Suprapubic skin (tissue), 4 donors: ENCODE measurements around the gene LRRC8C. TPM values are rescaled to one million over a fixed set of nuclear protein-coding genes. Genes with fewer than 3 reads are reported as not detected.

Experiments used
- DNase-seq, 2 donors: peaks; one replicate each; pipeline ENCODE4 v3.0.0-alpha.2; 2019; ENCODE audit warnings: low spot score in 2 of 2
- H3K27ac ChIP-seq: fragments of 200-600 bp; sonication (generic); one replicate; pipeline ENCODE4 v1.5.1; 2019
- H3K27me3 ChIP-seq: fragments of 200-600 bp; sonication (generic); one replicate; pipeline ENCODE4 v1.5.1; 2019
- H3K36me3 ChIP-seq: fragments of 200-600 bp; sonication (generic); one replicate; pipeline ENCODE4 v1.5.1; 2019
- H3K4me1 ChIP-seq: fragments of 200-600 bp; sonication (generic); one replicate; pipeline ENCODE4 v1.5.1; 2019
- H3K4me3 ChIP-seq: fragments of 200-600 bp; sonication (generic); one replicate; pipeline ENCODE4 v1.5.1; 2019; ENCODE audit warnings: mild to moderate bottlenecking
- H3K9me3 ChIP-seq: fragments of 200-600 bp; sonication (generic); one replicate; pipeline ENCODE4 v1.5.1; 2019
- CTCF ChIP-seq, 2 donors: fragments of 200-600 bp in 1 of 2; fragments of 450-650 bp in 1 of 2; sonication (generic) in 1 of 2; IDR thresholded peaks; one replicate each; pipeline ENCODE4 v1.5.1; 2016 to 2019; ENCODE audit warnings: antibody characterized with exemption in 2 of 2, mild to moderate bottlenecking in 1 of 2, moderate library complexity in 1 of 2
- EP300 ChIP-seq: sonication (generic); formaldehyde crosslinking; IDR thresholded peaks from one replicate; pipeline ENCODE4 v1.6.1; 2017; ENCODE audit warnings: antibody characterized with exemption
- POLR2A ChIP-seq, 2 donors: fragments of 450-650 bp; IDR thresholded peaks; one replicate each; pipeline ENCODE4 v1.6.1; 2017; ENCODE audit warnings: antibody characterized with exemption in 2 of 2, mild to moderate bottlenecking in 2 of 2, moderate library complexity in 2 of 2
- POLR2AphosphoS5 ChIP-seq, 3 donors: sonication (generic); formaldehyde crosslinking; IDR thresholded peaks; one replicate each; pipeline ENCODE4 v1.6.1; 2017; ENCODE audit warnings: antibody characterized with exemption in 3 of 3
- WGBS: methylation state at CpG from one replicate; pipeline ENCODE4 v1.1.5; 2018; 5-methylcytosine and 5-hydroxymethylcytosine counted together
- total RNA-seq, 4 donors: library from RNA; depleted of rRNA; stranded (reverse); fragments of >200 nt; gene quantifications; one replicate each; pipeline ENCODE4 v1.1.0, GENCODE V29; 2016

LRRC8C gene
- total RNA-seq, 4 donors from 2014 or later, result 6.2 to 10.4 (median 9.1) TPM

GRCh38 chr1:89607586-89608318, 25.2 kb upstream of the LRRC8C start:
- H3K9me3 ChIP-seq, result no peaks in the 10 kb centered on the region
- no peaks in the 10 kb centered on the region for H3K27me3 ChIP-seq
- 60% methylated on average over 5 of the region's 5 CpGs for whole genome bisulfite sequencing
- H3K4me1 ChIP-seq, result peaks cover 36% of the 10 kb centered on the region
- no peaks in the 10 kb centered on the region for H3K36me3 ChIP-seq
- no peak for DNase-seq
- no peak overlapping the region for H3K4me3 ChIP-seq
- H3K27ac ChIP-seq, result peak overlapping the region; percentile 58
- no peak for TF ChIP-seq CTCF (IDR thresholded peaks at IDR 0.05)
- no peak for TF ChIP-seq EP300
- no peak for TF ChIP-seq POLR2AphosphoS5 (IDR thresholded peaks at IDR 0.05)
- TF ChIP-seq POLR2A (IDR thresholded peaks at IDR 0.05), result no peak

- H3K4me3 ChIP-seq, result no peak overlapping the region
- no peak for TF ChIP-seq POLR2A (IDR thresholded peaks at IDR 0.05)
- no peak for TF ChIP-seq EP300
- TF ChIP-seq POLR2AphosphoS5 (IDR thresholded peaks at IDR 0.05), result no peak
- TF ChIP-seq CTCF (IDR thresholded peaks at IDR 0.05), result no peak
- no peaks in the 10 kb centered on the region for H3K36me3 ChIP-seq
- peaks cover 35% of the 10 kb centered on the region for H3K4me1 ChIP-seq
- DNase-seq, result no peak
- H3K27ac ChIP-seq, result peak overlapping the region; percentile 58
- H3K9me3 ChIP-seq, result no peaks in the 10 kb centered on the region
- H3K27me3 ChIP-seq, result no peaks in the 10 kb centered on the region
- 35% methylated on average over 9 of the region's 9 CpGs for WGBS
Observed at GRCh38 chr1:89608319-89608983, 24.5 kb upstream of the LRRC8C start.

GRCh38 chr1:89608984-89609725, 23.8 kb upstream of the LRRC8C start:
- Histone ChIP-seq H3K9me3 (no peaks in the 10 kb centered on the region), H3K27me3 (no peaks in the 10 kb centered on the region), H3K27ac (peak overlapping the region; percentile 39), H3K4me3 (no peak overlapping the region), H3K4me1 (peaks cover 29% of the 10 kb centered on the region), H3K36me3 (no peaks in the 10 kb centered on the region)
- no peak for TF ChIP-seq POLR2AphosphoS5 (IDR thresholded peaks at IDR 0.05)
- no peak for TF ChIP-seq EP300
- TF ChIP-seq POLR2A (IDR thresholded peaks at IDR 0.05), result no peak
- TF ChIP-seq CTCF (IDR thresholded peaks at IDR 0.05), result no peak
- 67% methylated on average over 20 of the region's 20 CpGs for WGBS
- DNase-seq, result no peak

GRCh38 chr1:89609781-89610456, 23.0 kb upstream of the LRRC8C start:
- H3K9me3 ChIP-seq, result no peaks in the 10 kb centered on the region
- 83% methylated on average over 6 of the region's 14 CpGs for WGBS
- no peaks in the 10 kb centered on the region for H3K36me3 ChIP-seq
- H3K27ac ChIP-seq, result no peak overlapping the region
- no peak for DNase-seq
- H3K4me3 ChIP-seq, result no peak overlapping the region
- peaks cover 29% of the 10 kb centered on the region for H3K4me1 ChIP-seq
- TF ChIP-seq EP300, result no peak
- no peak for TF ChIP-seq POLR2A (IDR thresholded peaks at IDR 0.05)
- TF ChIP-seq POLR2AphosphoS5 (IDR thresholded peaks at IDR 0.05), result no peak
- no peak for TF ChIP-seq CTCF (IDR thresholded peaks at IDR 0.05)
- H3K27me3 ChIP-seq, result no peaks in the 10 kb centered on the region
